HG02840 (cell line): ENCODE measurements around the gene RYR2.

Experiments
- ATAC-seq: cut with Tn5 transposase; IDR thresholded peaks from one replicate; pipeline ENCODE4 v1.9.1; 2021; ENCODE audit warnings: mild to moderate bottlenecking, moderate library complexity, moderate number of reproducible peaks; ENCODE audit not compliant: unreplicated experiment, low FRiP score

Gene RYR2

GRCh38 chr1:237396426-237396825 lies 354.4 kb downstream of the RYR2 start:
- no peak for ATAC-seq

GRCh38 chr1:237398751-237399150 lies 356.8 kb downstream of the RYR2 start:
- ATAC-seq, result no peak

GRCh38 chr1:237405912-237406311 lies 363.9 kb downstream of the RYR2 start:
- ATAC-seq, result no peak

- no peak for ATAC-seq
Observed at GRCh38 chr1:237411621-237412020, 369.6 kb downstream of the RYR2 start.

- no peak for ATAC-seq
Observed at GRCh38 chr1:237416924-237417655, 375.1 kb downstream of the RYR2 start.

- no peak for ATAC-seq
Observed at GRCh38 chr1:237428809-237429208, 386.8 kb downstream of the RYR2 start.

GRCh38 chr1:237429252-237429651 lies 387.3 kb downstream of the RYR2 start:
- no peak for ATAC-seq

- no peak for ATAC-seq
Observed at GRCh38 chr1:237431448-237431847, 389.5 kb downstream of the RYR2 start.

- no peak for ATAC-seq
Observed at GRCh38 chr1:237440346-237440745, 398.4 kb downstream of the RYR2 start.

- no peak for ATAC-seq
Observed at GRCh38 chr1:237444120-237444790, 402.3 kb downstream of the RYR2 start.

- ATAC-seq, result no peak
Observed at GRCh38 chr1:237448042-237448441, 406.1 kb downstream of the RYR2 start.

GRCh38 chr1:237457573-237457972 lies 415.6 kb downstream of the RYR2 start:
- ATAC-seq, result no peak

- no peak for ATAC-seq
Observed at GRCh38 chr1:237467320-237467719, 425.3 kb downstream of the RYR2 start.

- no peak for ATAC-seq
Observed at GRCh38 chr1:237470712-237471338, 428.8 kb downstream of the RYR2 start.

GRCh38 chr1:237471377-237471776 lies 429.4 kb downstream of the RYR2 start:
- ATAC-seq, result no peak

GRCh38 chr1:237471956-237472355 lies 430.0 kb downstream of the RYR2 start:
- no peak for ATAC-seq

- ATAC-seq, result no peak
Observed at GRCh38 chr1:237473854-237474253, 431.9 kb downstream of the RYR2 start.

- no peak for ATAC-seq
Observed at GRCh38 chr1:237478082-237478481, 436.1 kb downstream of the RYR2 start.

GRCh38 chr1:237478842-237479241 lies 436.9 kb downstream of the RYR2 start:
- ATAC-seq, result no peak

GRCh38 chr1:237482777-237483176 lies 440.8 kb downstream of the RYR2 start:
- ATAC-seq, result no peak

GRCh38 chr1:237492359-237492758 lies 450.4 kb downstream of the RYR2 start:
- ATAC-seq, result no peak

- ATAC-seq, result no peak
Observed at GRCh38 chr1:237500566-237500965, 458.6 kb downstream of the RYR2 start.
